Hematopoietic multipotent progenitor cell treated with erythropoietin and hydrocortisone succinate and interleukin-3 and kit ligand, for 4 days (in vitro differentiated cells): ENCODE results near the gene CMTM4.
"Not testable (repeated sequence)": the region's sequence is repeated elsewhere in the genome, so short reads cannot be mapped to it uniquely, and the experiment has no call there.

ENCODE experiments used
- DNase-seq: peaks from one replicate; pipeline ENCODE4 v3.0.0-alpha.2; 2015

The CMTM4 gene

DNA sequence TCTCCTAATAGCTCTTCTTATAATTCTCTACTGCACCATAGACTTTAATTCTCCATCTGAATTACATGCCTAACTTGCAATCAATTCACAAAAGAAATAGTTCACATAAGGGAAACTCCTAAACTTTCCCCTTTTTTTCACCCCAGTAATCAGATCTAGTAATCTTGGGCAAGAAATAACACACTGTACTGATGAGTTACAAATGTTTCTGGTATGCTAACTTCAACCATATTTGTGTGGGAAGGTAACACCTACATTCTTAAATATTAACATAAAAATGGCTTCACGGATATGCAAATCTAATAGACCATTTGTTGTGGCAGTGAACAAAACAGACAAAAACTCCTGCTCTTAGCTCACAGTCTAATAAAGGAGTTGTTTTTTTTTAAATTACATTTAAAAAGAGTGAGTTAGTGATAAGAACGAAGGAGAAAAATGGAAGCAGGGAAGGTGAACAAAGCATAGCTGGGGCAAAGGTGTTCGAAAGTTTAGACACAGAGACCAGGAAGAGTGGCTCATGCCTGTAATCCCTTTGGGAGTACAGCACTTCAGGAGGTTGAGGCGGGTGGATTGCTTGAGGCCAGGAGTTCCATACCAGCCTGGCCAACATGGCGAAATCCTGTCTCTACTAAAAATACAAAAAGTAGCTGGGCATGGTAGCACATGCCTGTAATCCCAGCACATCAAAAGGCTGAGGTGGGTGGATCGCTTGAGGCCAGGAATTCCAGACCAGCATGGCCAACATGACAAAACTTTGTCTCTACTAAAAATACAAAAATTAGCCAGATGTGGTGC is 57.3 kb downstream of the CMTM4 start:
- no peak for DNase-seq

DNA sequence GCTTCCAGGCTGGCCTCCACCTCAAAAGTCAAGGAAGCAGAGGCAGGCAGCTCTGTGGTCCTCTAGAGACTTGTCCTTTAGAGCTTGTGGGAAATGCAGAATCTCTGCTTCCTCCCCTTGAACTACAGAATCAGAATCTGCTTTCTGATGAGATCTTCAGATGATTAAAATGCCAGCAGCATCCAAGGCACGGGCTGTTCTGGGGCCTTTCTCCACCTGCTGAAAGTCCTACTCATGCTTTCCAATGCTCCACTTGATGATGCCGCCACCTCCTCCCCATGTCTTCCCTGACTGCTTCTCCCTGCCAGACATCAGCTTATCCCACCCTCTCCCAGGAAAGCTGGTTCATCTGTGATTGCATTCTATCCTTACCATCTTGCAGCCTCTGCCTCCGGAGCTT is 58.7 kb downstream of the CMTM4 start:
- no peak for DNase-seq

DNA sequence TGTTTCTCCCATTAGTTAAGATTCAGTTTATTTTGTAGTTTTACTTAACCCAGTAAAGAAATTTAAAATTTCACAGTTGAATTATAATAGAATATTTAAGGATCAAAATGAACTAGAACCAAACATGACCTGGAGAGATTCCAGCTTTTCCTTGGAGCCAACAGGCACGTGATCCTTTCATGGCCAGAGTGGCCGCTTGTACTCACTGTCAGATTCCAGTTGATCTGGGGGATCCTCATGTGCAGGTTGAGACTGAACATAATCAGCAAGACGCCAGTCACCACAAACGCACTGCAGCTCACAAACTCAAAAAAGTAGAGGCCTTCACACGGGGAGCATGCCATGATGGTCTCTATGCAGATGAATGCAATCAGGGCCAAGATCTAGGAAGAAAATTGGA is 60.3 kb downstream of the CMTM4 start:
- no peak for DNase-seq

DNA sequence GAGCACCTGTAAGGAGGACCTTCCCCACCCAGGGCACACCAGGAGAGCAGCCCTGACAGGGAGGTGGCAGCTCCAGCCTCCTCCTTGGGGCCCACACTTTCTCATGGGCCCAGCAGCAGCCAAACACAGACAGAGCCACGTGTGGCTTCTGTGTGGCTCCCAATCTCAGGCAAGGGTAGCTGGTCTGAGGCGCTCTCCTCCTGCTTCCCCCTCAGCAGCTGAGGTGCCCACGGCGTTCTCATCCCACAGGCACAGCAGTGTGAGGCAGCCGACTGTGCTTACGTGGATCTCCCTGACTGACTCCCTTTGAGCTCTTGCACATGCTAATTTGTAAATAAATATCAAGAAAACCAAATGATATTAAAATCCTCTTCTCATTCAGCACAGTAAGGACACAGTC is 61.1 kb downstream of the CMTM4 start:
- no peak for DNase-seq

DNA sequence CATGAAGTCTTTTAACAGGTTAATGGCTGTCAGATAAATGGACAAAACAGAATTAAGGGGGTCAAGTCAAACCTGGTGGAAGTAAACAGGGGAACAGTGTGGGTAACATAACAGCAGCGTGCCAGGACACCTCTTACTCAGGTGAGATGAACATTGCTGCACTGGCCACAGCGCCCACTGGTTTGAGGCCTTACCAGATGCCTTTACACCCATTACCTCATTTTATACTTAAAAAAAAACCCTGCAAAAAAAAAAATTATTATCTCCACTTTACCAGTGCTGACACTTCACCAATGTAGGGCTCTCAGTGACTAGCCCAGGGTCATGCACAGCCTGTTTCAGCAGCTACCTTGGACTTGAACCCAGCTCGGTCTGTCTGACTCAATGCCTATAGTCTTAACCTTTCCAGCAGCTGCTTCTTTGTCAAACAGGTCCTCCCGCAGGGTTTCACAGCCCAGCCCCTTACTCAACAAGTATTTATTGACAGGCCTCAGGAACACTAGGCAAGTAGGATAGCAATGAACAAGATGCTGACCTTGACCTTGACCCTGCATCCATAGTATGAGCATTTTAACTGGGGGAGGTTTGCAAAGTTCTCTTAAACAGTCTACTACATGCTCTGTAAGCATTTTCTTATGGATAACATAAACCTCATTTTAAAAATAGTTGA is 61.9 kb downstream of the CMTM4 start:
- DNase-seq = no peak

DNA sequence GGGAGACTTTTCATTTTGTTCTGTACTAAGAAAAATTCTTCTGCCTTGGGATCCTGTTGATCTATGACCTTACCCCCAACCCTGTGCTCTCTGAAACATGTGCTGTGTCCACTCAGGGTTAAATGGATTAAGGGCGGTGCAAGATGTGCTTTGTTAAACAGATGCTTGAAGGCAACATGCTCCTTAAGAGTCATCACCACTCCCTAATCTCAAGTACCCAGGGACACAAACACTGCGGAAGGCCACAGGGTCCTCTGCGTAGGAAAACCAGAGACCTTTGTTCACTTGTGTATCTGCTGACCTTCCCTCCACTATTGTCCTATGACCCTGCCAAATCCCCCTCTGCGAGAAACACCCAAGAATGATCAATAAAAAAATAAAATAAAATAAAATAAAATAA is 65.0 kb downstream of the CMTM4 start:
- not testable (repeated sequence) for DNase-seq

DNA sequence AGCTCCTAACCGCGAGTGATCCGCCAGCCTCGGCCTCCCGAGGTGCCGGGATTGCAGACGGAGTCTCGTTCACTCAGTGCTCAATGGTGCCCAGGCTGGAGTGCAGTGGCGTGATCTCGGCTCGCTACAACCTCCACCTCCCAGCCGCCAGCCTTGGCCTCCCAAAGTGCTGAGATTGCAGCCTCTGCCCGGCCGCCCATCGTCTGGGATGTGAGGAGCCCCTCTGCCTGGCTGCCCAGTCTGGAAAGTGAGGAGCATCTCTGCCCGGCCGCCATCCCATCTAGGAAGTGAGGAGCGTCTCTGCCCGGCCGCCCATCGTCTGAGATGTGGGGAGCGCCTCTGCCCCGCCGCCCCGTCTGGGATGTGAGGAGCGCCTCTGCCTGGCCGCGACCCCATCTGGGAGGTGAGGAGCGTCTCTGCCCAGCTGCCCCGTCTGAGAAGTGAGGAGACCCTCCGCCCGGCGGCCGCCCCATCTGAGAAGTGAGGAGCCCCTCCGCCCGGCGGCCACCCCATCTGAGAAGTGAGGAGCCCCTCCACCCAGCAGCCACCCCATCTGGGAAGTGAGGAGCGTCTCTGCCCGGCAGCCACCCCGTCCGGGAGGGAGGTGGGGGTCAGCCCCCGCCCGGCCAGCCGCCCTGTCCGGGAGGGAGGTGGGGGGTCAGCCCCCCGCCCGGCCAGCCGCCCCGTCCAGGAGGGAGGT is 65.8 kb downstream of the CMTM4 start:
- not testable (repeated sequence) for DNase-seq

DNA sequence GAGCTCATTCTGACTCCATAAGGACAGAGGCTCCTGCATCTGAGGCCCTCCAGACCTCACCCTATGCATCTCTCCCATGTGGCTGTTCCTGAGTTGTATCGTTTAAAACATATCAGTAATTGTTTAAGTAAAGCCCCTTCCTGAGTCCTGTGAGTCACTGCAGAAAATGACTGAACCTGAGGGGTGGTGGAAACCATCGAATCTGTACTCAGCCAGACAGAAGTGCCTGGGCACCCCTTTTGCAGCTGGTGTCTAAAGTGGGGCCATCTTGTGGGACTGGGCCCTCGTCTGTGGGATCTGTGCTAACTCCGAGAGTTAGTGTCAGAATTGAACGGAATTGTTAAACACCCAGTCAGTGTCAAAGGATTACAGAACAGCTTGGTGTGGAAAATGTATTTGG is 66.7 kb downstream of the CMTM4 start:
- no peak for DNase-seq

DNA sequence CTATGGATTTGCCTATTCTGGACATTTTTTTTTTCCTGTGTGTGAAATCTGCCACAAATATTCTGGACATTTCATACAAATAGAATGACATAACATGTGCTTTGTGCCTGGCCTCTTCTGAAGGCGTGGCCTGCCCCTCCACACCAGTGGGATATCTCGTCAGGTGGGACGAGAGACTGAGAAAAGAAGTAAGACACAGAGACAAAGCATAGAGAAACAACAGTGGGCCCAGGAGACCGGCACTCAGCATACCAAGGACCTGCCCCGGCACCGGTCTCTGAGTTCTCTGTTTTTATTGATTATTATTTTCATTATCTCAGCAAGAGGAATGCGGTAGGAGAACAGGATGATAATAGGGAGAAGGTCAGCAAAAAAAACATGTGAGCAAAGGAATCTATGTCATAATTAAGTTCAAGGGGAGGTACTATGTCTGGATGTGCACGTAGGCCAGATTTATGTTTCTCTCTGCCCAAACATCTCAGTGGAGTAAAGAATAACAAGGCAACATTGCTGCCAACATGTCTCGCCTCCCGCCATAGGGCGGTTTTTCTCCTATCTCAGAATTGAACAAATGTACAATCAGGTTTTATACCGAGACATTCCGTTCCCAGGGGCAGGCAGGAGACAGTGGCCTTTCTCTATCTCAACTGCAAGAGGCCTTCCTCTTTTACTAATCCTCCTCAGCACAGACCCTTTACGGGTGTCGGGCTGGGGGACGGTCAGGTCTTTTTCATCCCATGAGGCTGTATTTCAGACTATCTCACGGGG is 68.7 kb downstream of the CMTM4 start:
- not testable (repeated sequence) for DNase-seq

DNA sequence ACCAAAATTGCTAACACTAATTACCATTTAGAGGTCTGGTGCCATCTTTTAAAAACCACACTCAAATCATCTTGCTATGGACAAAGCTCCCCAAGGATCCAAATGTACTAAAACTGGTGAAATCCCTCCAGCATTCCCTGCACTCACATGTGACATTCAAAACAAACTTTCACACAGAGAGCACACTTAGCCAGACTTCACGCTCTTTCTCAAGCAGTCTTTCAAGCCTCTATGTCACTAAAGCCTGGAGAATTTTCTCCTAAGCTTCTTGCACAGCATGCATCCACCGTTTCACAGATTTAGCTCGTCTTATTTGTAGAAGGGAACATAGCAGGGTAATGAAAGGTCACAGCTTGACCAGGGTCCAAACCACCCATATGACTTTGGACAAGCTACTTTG is 72.8 kb downstream of the CMTM4 start:
- DNase-seq = no peak

DNA sequence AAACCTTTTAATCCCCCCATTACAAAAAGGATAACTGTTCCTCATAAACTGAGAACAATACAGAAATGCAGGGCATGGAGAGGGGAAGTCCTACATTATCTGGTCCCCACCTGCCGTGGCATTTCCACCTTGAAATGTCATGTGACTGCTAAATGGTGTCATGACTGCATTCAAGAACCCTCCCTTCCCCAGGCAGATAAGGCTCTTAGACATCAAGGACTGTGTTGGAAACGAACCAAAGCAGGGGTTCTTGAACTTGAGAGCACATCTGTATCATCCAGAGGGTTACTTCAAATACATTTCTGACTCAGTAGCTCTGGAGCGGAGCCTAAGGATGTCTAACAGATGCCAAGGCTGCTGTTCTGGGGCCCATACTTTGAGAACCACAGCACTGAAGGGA is 73.7 kb downstream of the CMTM4 start:
- DNase-seq = peak; percentile 22

DNA sequence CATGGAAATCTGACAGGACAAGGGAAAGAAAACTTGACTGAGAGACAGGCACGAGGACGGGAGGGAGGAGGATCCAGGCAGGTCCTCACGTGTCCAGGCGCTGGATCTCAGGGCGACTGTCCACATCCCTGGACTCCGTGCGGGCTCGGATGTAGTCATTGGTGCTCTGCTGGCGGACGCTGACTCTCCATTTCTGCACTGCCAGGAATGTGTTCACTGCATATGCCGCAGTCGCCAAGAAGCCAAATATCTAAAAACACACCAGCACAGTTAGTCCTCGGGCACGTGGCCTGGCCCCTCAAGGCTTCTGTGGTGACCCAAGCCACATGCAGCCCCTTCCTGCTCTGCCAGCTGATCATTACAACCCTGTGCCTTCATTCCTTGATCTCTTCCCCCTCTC is 74.6 kb downstream of the CMTM4 start:
- no peak for DNase-seq

DNA sequence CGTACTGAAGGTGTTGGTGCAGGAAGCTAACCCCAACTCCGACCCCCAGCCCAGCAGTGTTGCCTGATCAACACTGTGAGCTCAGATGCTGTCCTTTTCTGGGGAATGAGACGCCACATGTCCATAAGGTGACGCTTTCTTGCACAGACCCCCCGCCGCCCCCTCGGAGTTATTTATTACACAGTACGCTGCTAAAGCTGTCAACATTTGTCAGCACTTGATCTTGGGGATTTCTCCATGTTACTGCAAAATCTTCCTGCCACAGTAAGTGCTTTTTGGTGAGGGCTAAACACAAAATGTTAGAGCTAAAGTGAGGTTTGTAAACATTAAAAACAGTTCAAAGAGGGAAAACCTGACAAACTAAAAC is 76.1 kb downstream of the CMTM4 start:
- no peak for DNase-seq

DNA sequence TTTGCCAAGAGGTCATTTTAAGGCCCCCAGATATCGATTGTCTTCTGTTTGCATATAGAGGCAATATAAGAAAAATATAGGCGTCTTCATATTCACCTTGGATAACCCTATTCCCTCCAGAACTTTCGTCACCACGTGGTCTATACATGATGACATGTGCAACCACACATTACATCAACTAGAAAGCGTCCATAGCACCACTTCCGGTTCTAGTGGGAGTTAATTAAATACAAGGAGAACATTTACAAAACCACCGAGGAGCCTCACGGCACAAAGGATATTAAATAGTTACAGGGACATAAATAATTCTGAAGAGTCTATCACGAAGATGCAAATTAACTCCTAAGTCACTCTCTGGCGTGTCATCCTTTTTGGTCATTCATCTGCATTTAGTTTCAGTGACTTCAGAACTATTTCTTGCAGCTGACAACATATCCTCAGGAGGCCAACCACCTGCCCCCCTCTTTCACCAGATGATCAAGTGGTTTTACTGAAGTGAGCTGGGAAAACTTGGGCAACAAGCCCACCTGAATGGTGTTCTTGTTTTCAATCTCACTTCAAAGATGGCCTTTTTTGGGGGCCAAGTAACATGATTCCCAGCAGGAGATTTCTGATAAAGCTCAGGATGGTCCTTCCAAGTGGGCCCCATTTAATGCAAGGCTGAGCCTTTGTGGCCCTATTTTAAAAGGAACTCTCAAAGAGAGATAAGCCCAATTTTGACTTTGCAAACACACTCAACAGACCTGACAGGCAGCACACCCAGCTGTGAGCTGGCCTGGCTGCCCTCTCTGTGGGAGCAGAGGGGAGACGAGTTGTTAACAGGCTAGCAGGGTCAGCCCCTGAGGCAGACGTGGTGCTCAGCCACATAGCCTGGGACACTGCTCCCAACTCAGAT is 76.8 kb downstream of the CMTM4 start:
- peak; percentile 51 for DNase-seq

DNA sequence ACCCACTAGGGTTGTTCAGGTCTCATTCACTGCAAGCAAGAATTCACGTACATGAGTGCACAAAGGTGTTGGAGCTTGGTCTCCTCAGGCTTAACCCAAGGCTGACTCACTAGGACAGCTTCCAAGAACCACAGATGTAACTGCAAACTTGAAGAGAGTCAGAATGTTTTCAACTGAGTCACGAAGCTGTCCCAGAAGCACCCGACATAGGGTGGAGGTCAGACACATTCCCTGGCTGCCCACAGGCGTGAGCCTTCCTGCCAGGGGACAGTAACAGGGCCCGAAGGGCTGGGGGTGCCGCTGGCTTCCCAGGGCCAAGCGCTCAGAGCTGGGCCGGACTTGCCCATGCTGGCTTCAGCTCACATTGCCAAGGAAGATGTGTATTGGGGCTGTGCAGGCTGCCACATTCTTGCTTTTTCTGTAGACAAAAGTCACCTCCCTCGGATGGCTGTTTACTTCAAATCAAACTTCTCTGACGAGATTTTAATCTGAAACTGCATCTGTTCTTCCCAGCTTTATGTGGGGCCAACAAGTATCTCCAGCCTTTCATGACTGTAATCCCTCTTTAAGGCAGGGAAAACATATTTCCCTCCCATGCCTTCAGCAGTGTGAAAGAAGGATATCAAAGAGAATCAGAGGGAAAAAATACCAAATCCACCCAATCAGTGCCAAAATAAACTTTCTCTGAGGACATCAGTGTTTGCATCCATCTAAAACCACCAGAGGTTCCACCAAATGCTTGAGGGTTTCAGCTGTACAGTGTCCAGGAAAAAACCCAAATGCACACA is 77.8 kb downstream of the CMTM4 start:
- DNase-seq = no peak

DNA sequence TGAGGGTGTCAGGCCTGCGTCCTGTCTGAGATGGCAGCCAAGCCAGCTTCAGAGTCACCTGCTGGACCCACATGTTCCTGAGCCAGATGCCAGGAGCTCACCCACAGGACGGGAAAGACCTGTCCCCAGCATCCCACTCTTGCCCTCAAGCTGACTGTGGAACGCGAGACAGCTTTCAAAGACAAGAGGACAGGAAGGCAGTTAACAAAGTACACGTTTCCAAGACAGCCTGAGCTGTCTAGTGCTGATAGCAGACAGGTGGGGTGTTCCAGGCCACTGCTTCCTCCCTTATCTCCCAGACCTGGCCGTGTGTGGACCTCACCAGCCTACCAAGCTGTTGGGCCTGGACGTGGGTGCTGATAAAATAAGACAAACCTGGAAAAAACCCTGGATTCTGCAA is 78.8 kb downstream of the CMTM4 start:
- peak; percentile 63 for DNase-seq

DNA sequence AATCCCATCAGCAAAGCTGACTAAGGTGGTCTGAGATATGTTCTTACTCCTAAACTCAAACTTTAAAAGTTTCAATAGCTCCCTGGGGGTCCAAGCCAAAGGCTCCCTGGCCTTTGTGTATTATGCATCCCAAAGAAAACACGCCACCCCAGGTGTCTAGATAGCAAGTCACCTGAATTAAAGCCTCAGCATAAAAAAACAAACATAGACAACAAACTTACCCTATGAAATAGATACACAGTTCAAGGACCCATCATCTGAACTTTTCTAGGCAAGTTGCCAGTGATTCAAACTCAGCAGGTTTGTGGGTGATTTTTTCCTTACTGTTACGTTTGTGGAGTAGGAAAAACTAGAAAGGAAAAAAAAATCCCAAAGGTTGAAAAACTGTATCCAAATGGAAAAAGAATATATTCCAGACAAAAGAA is 79.5 kb downstream of the CMTM4 start:
- no peak for DNase-seq

DNA sequence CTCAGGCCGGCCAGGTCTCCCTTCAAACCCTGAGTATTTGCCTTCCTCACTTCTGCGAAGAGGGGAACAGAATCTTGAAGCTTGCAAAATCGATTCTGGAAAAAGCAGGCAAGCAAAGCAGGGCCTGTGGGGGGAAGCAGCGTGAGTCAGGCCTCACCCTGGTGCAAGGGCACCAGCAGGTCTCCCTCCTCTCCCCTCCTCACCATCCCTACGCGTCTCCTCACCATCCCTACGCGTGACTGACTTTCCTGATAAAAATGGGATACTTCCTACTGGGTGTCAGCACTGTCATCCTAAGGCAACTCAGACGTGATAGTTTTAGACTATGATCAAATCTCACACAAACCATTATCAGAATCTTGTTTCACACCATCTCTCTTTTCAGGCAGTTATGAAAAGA is 80.0 kb downstream of the CMTM4 start:
- no peak for DNase-seq

DNA sequence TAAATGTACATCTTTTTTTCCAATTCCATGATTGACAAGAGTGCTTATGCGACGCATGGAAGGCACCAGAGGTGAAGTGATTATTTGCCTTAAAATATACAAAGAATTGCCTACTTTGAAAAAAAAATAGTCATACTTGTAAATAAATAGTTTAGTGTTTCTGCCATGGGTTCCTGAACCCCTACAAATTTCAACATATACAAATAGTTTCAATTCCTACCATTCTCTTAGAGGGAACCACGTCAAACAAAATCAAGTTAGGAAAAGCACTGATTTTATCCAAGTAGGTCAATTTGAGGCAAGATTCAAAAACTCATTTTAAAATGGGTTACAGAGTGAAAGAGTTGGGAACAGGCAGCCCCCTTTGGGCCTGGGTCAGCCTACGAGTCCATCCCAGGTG is 80.4 kb downstream of the CMTM4 start:
- no peak for DNase-seq

DNA sequence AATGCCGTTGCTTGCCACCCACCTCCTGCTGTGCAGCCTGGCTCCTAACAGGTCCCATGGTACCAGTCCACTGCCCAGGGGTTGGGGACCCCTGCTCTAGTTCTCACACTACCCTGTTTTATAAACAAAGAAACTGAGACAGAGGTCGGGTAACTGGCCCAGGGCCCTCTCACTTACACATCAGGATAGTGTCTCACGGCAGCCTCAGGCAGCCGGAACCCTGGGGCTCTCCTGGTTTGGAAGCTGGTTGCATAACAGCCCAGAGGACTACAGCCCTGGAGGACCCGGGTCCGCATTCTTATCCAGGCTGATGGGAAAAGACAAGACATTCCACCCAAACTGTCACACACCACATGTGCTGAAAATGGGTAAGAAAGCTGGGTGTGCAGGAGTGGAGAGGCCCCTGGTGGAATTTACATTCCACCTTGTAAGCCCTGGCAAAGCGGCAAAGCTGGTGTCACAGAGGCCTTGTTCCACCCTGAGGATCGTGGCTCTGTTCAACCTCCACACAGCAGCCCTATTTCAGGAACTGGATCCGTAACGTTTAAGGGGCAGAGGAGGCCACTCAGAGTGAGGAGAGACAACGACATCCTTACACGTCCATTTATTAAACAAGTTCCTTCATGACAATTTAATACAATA is 82.3 kb downstream of the CMTM4 start:
- DNase-seq = no peak

DNA sequence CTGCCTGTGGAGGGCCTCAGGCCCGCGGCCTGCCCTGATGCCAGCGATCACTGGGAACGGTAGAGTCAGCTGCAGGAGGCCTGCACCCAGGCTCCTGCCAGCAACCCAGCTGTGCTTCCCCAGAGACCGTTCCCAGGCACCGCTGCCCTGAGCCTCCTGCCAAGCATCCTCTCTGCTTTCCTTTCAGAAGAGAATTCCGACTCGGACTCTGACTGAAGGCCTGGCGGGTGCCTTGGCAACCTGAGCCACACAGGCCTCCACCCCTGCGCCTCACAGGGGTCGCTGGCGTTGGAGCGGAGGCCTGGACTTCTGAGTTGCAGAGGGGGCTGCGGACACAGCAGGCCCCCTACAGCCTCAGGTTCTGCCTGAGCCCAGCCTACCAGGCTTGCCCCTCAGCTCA is 84.1 kb downstream of the CMTM4 start:
- DNase-seq = no peak
